GM23338 (cell line): ENCODE measurements around the gene CHST11. TPM values are rescaled to one million over a fixed set of nuclear protein-coding genes. Genes with fewer than 3 reads are reported as not detected.
A peak's percentile ranks its signal among the peaks of the same experiment; 100 is the strongest.

Source experiments
- ATAC-seq: fragments of 200-7000 bp; cut with Tn5 transposase; 3 replicates; pipeline ENCODE4 v1.9.1; 2020
- DNase-seq: peaks from one replicate; pipeline ENCODE4 v3.0.0-alpha.2; 2015; ENCODE audit warnings: low spot score
- H2AFZ ChIP-seq: fragments of 200-600 bp; sonication (generic); 2 replicates; pipeline ENCODE4 v1.8.0; 2016; ENCODE audit warnings: antibody characterized with exemption, mild to moderate bottlenecking, moderate library complexity
- H3F3A ChIP-seq: fragments of 200-600 bp; sonication (generic); replicated peaks from 2 replicates; pipeline ENCODE4 v1.8.0; 2017; ENCODE audit warnings: antibody characterized with exemption, mixed run types, low read depth
- H3K27ac ChIP-seq: fragments of 200-600 bp; sonication (generic); 2 replicates; pipeline ENCODE4 v1.6.1; 2016; ENCODE audit warnings: low read depth
- H3K27me3 ChIP-seq: fragments of 200-600 bp; sonication (generic); 2 replicates; pipeline ENCODE4 v1.8.0; 2016; ENCODE audit warnings: mild to moderate bottlenecking, mixed run types, moderate library complexity; ENCODE audit not compliant: insufficient read depth
- H3K36me3 ChIP-seq: fragments of 200-600 bp; sonication (generic); 2 replicates; pipeline ENCODE4 v1.8.0; 2016; ENCODE audit warnings: mild to moderate bottlenecking; ENCODE audit not compliant: insufficient read depth
- H3K4me1 ChIP-seq: fragments of 200-600 bp; sonication (generic); 2 replicates; pipeline ENCODE4 v1.8.0; 2016; ENCODE audit warnings: mild to moderate bottlenecking, moderate library complexity; ENCODE audit not compliant: insufficient read depth
- H3K4me2 ChIP-seq: fragments of 200-600 bp; sonication (generic); 2 replicates; pipeline ENCODE4 v1.7.1; 2017; ENCODE audit warnings: mixed run types
- H3K4me3 ChIP-seq: fragments of 200-600 bp; sonication (generic); 2 replicates; pipeline ENCODE4 v1.6.1; 2016; ENCODE audit warnings: mixed run types
- H3K79me2 ChIP-seq: fragments of 200-600 bp; sonication (generic); replicated peaks from 2 replicates; pipeline ENCODE4 v1.8.0; 2017; ENCODE audit warnings: mild to moderate bottlenecking; ENCODE audit not compliant: insufficient read depth
- H3K9me2 ChIP-seq: fragments of 200-600 bp; sonication (generic); 2 replicates; pipeline ENCODE4 v1.8.0; 2017; ENCODE audit not compliant: insufficient read depth
- H4K20me1 ChIP-seq: fragments of 200-600 bp; sonication (generic); replicated peaks from 2 replicates; pipeline ENCODE4 v1.8.0; 2017; ENCODE audit warnings: mild to moderate bottlenecking; ENCODE audit not compliant: insufficient read depth
- H3K27ac Mint-ChIP-seq: 2 replicates; pipeline ENCODE4 v1.8.0; 2020; ENCODE audit warnings: inconsistent platforms, mild to moderate bottlenecking, moderate library complexity, mixed read lengths
- H3K27me3 Mint-ChIP-seq: 3 replicates; pipeline ENCODE4 v1.8.0; 2022; ENCODE audit warnings: low read depth, mild to moderate bottlenecking, moderate library complexity, mixed read lengths, inconsistent platforms; ENCODE audit not compliant: insufficient read depth, poor library complexity
- H3K36me3 Mint-ChIP-seq: 3 replicates; pipeline ENCODE4 v1.8.0; 2021; ENCODE audit warnings: low read depth, mild to moderate bottlenecking, inconsistent platforms, moderate library complexity, mixed read lengths
- H3K4me1 Mint-ChIP-seq: 3 replicates; pipeline ENCODE4 v1.8.0; 2020; ENCODE audit warnings: mild to moderate bottlenecking, inconsistent platforms, mixed read lengths
- H3K4me3 Mint-ChIP-seq: 3 replicates; pipeline ENCODE4 v1.8.0; 2021; ENCODE audit warnings: moderate library complexity, mild to moderate bottlenecking, inconsistent platforms, mixed read lengths
- H3K9me3 Mint-ChIP-seq: 3 replicates; pipeline ENCODE4 v1.8.0; 2020; ENCODE audit warnings: moderate library complexity, mild to moderate bottlenecking, inconsistent platforms, mixed read lengths
- CREB1 ChIP-seq: fragments of 250-450 bp; sonication (Bioruptor Pico); IDR thresholded peaks from 2 replicates; pipeline ENCODE4 v1.5.0; 2020; ENCODE audit warnings: low read depth, mild to moderate bottlenecking, moderate library complexity
- CTCF ChIP-seq, 2 experiments: fragments of 200-600 bp in 1 of 2; sonication (generic) in 1 of 2; conservative IDR thresholded peaks; 2 replicates each; pipeline versions ENCODE4 v1.5.1 to v1.6.1; 2016 to 2017; ENCODE audit warnings: antibody characterized with exemption in 2 of 2, low read depth in 2 of 2, mild to moderate bottlenecking in 2 of 2, moderate library complexity in 1 of 2
- EZH2 ChIP-seq: fragments of 200-600 bp; sonication (generic); IDR thresholded peaks from one replicate; pipeline ENCODE4 v1.8.0; 2017; ENCODE audit warnings: antibody characterized with exemption, mild to moderate bottlenecking, low read depth; ENCODE audit not compliant: unreplicated experiment
- EZH2phosphoT487 ChIP-seq: fragments of 200-600 bp; sonication (generic); IDR thresholded peaks from one replicate; pipeline ENCODE4 v1.8.1; 2018; ENCODE audit warnings: antibody characterized with exemption; ENCODE audit not compliant: unreplicated experiment
- JUNB ChIP-seq: IDR thresholded peaks from one replicate; pipeline ENCODE4 v1.6.1; 2016; ENCODE audit warnings: antibody characterized with exemption; ENCODE audit not compliant: unreplicated experiment
- NANOG ChIP-seq: IDR thresholded peaks from 2 replicates; pipeline ENCODE4 v1.6.1; 2016; ENCODE audit warnings: antibody characterized with exemption, borderline replicate concordance
- POLR2AphosphoS5 ChIP-seq: IDR thresholded peaks from 2 replicates; pipeline ENCODE4 v1.6.1; 2016; ENCODE audit warnings: antibody characterized with exemption, low read depth
- REST ChIP-seq: IDR thresholded peaks from one replicate; pipeline ENCODE4 v1.6.1; 2018; ENCODE audit warnings: antibody characterized with exemption; ENCODE audit not compliant: unreplicated experiment
- STAT1 ChIP-seq: IDR thresholded peaks from one replicate; pipeline ENCODE4 v1.6.1; 2016; ENCODE audit warnings: antibody characterized with exemption; ENCODE audit not compliant: unreplicated experiment
- ZNF114 ChIP-seq: fragments of 250-450 bp; sonication (Bioruptor Pico); IDR thresholded peaks from 2 replicates; pipeline ENCODE4 v1.5.0; 2020; ENCODE audit warnings: mild to moderate bottlenecking, moderate library complexity
- ZNF331 ChIP-seq: fragments of 250-450 bp; sonication (Bioruptor Pico); IDR thresholded peaks from 2 replicates; pipeline ENCODE4 v1.5.0; 2020; ENCODE audit warnings: low read depth, mild to moderate bottlenecking, moderate library complexity
- ZNF462 ChIP-seq: fragments of 250-450 bp; sonication (Bioruptor Pico); IDR thresholded peaks from 2 replicates; pipeline ENCODE4 v1.5.0; 2020; ENCODE audit warnings: mild to moderate bottlenecking, moderate library complexity
- polyA plus RNA-seq: library from polyadenylated mRNA; unstranded; fragments of >200 nt; fragmentation: Nextera tagmentation; extraction: Ambion mirVana; gene quantifications from 2 replicates; pipeline ENCODE4 v1.2.1, GENCODE V29; 2016
- total RNA-seq: library from RNA; depleted of rRNA; stranded (reverse); fragments of >200 nt; shearing (Covaris generic); gene quantifications from 2 replicates; pipeline ENCODE4 v1.2.3, GENCODE V29; 2014

The CHST11 gene
- total and polyA plus RNA-seq, 2 experiments from 2014 or later = 7.7 to 25.7 TPM

GRCh38 chr12:104784592-104784991 lies 327.8 kb downstream of the CHST11 start:
- no peak for TF ChIP-seq POLR2AphosphoS5
- TF ChIP-seq ZNF114 (CRISPR knock-in tag) = no peak
- no peak for TF ChIP-seq REST
- no peak for TF ChIP-seq EZH2phosphoT487
- no peak for TF ChIP-seq ZNF331
- no peak for TF ChIP-seq CTCF (conservative IDR thresholded peaks at IDR 0.05; ENCODE audit: low read depth in 2 of 2)
- no peak for TF ChIP-seq NANOG
- TF ChIP-seq JUNB = no peak
- no peak for TF ChIP-seq STAT1
- TF ChIP-seq CREB1 (CRISPR knock-in tag) = no peak
- no peak for TF ChIP-seq EZH2
- no peak overlapping the region for H2AFZ ChIP-seq
- H3K79me2 ChIP-seq = no peaks in the 10 kb centered on the region
- DNase-seq (peak; percentile 24), ATAC-seq (no peak)
- peaks cover 8% of the 10 kb centered on the region; the same call in 1 of the 2 replicates for H3K4me1 ChIP-seq
- peaks cover 17% of the 10 kb centered on the region for H3K36me3 Mint-ChIP-seq
- H3K4me2 ChIP-seq = no peak overlapping the region
- H3K27ac Mint-ChIP-seq = no peak overlapping the region
- H3K27me3 Mint-ChIP-seq = no peaks in the 10 kb centered on the region
- H3K4me1 Mint-ChIP-seq = peaks cover 11% of the 10 kb centered on the region; the same call in 2 of the 3 replicates
- H3K4me3 ChIP-seq = no peak overlapping the region
- H3K4me3 Mint-ChIP-seq = no peak overlapping the region
- H3K27me3 ChIP-seq = no peaks in the 10 kb centered on the region
- H3K36me3 ChIP-seq = no peaks in the 10 kb centered on the region
- peaks cover 2% of the 10 kb centered on the region; the same call in 1 of the 2 replicates for H3F3A ChIP-seq
- H3K9me2 ChIP-seq = 0 out of 2 replicates have a peak, but pooled peaks cover 5% of the 10 kb centered on the region
- H3K9me3 Mint-ChIP-seq = peaks cover 26% of the 10 kb centered on the region
- no peak overlapping the region for H3K27ac ChIP-seq
- no peaks in the 10 kb centered on the region for H4K20me1 ChIP-seq

- no peak overlapping the region for H3K4me3 ChIP-seq
- Mint-ChIP-seq H3K4me1 (peaks cover 16% of the 10 kb centered on the region; the same call in 2 of the 3 replicates), H3K27me3 (peaks cover 3% of the 10 kb centered on the region), H3K9me3 (peaks cover 13% of the 10 kb centered on the region), H3K4me3 (no peak overlapping the region), H3K36me3 (peaks cover 9% of the 10 kb centered on the region), H3K27ac (no peak overlapping the region)
- ATAC-seq (no peak), DNase-seq (no peak)
- peaks cover 14% of the 10 kb centered on the region for H3K4me1 ChIP-seq
- no peaks in the 10 kb centered on the region for H3K79me2 ChIP-seq
- H4K20me1 ChIP-seq = no peaks in the 10 kb centered on the region
- no peak overlapping the region for H2AFZ ChIP-seq
- no peaks in the 10 kb centered on the region for H3K27me3 ChIP-seq
- peaks cover 3% of the 10 kb centered on the region; the same call in 1 of the 2 replicates for H3F3A ChIP-seq
- H3K4me2 ChIP-seq = no peak overlapping the region
- no peaks in the 10 kb centered on the region for H3K36me3 ChIP-seq
- H3K27ac ChIP-seq = no peak overlapping the region
- H3K9me2 ChIP-seq = 0 out of 2 replicates have a peak, but pooled peaks cover 5% of the 10 kb centered on the region
- no peak for TF ChIP-seq ZNF462
These were observed 329.1 kb downstream of the CHST11 start for GRCh38 chr12:104785886-104786285.
